Stimulated activated CD8-positive, alpha-beta memory T cell treated with anti-CD3 and anti-CD28 coated beads, Interleukin-12 subunit alpha, Interleukin-12 subunit beta, amount 100 ng/mL, for 24 hours (primary cell): Measurements from ENCODE around the gene PLIN5.

Source experiments
- DNase-seq: peaks from one replicate; pipeline ENCODE4 v3.0.0-alpha.2; 2020; ENCODE audit errors: extremely low read depth

PLIN5 gene

GRCh38 chr19:4491446-4491845, 43.6 kb downstream of the PLIN5 start:
- DNase-seq = no peak

DNA sequence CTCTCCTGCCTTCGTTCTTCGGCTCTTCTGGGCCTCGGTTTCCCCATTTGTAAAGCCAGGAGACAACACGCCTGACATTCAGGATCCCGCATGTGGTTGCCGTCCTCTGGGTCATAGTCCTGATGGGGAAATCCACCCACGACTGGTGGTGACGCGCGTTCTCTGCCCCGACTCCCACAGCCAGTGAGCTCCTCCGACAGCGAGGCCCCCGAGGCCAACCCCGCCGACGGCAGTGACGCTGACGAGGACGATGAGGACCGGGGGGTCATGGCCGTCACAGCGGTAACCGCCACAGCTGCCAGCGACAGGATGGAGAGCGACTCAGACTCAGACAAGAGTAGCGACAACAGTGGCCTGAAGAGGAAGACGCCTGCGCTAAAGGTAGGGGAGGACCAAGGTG, 46.5 kb downstream of the PLIN5 start:
- no peak for DNase-seq

DNA sequence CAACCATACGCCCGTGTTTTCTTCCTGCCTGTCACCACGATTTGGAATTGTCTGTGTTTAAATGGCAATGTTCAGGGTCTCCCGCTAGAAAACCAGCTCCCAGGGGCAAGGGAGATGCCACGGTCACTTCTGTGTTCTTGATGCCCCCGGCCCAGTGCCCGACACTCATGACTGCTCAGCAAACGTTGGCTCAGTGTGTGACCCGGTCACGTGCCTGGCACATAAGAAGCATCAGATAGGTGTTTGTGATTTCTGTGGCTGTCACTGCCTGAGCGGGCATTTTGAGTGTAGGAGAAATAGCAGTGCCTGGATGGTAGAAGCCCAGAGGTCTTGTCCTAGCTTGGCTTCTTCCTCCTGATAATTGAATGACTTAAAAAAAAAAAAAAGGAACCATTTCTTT, 47.5 kb downstream of the PLIN5 start:
- DNase-seq = no peak

DNA sequence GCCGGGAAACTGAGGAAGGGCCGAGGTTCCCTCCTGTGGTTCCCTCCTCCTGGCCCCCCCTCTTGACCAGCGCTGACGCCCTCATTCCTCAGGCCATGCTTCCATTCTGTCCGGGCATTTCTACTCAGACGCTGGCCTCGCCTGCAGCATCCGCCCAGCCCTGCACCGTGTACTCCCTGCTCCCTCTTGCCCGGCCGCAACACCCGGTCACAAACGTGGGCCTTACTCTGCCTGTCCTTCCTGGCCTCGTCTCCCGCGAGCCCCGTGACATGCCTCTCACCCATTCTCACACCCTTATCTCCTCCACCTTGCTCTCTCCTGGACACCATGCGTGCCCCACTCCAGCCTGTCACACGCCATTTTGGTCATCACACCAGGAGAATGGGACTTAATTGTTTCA, 51.6 kb downstream of the PLIN5 start:
- no peak for DNase-seq

DNA sequence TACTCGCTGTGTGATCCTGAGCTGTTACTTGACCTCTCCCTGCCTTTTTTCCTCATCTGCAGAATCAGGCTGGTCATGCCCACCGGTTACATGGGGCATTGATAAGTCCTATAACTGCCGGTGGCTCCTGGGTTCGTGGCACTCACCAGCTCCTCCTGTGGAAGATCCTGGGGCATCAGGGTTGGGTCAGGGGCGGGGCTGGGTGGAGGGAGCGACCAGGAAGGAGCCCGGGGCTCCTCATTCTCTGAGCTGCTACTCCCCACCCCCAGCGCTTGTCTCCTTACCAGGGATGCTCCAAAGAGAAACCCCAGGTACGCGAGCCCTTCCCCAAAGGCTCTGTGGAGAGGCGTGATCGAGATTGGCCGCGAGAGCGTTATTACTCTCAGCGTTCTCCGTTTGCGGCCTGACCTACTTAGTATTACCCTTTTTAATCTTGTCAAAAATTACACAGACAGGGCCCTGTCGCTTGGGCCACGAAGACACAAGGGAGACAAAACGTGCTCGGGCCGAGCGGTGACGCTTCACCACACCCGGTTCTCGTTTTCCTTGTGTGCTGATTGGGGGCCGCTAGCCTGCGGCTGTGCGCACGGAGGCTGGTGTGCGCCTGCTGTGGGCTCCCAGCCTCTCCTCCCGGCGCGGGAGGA, 52.2 kb downstream of the PLIN5 start:
- no peak for DNase-seq

DNA sequence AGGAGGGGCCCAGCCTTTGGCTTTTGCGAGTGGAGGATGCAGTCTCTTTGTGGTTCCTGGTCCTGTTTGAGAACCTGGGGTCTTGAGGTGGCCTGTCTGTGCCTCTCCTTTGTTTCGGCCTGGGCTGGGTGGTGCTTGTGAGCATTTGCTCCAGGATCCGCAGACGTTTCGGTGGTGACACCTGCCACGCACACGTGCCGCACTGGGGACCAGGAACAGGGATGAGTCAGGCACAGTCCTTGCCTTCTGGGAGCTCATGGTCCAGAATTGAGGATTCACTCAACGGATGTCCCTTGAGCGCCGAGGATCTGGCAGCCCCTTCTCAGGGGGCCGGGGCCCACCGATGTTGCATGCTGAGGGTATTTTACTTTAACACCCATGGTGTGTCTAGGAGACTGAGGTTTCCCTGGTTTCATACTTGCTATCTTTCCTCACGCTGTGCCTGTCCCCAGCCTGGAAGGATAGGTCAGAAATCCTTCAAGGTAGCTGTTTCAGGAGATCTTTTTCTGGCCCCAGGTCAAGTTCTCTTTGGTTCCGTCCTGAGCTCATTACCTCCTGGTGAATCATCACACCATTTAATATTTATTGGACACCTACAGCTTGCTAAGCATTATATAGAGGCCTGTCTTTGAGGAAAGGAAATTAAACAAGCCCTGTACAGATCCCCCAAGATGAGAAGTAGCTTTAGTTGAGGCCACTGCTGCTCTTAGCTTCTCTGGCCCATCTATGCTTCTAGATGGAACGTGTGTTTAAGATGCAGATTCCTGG, 57.8 kb downstream of the PLIN5 start:
- DNase-seq = no peak

GRCh38 chr19:4474514-4475022, 60.5 kb downstream of the PLIN5 start:
- DNase-seq = no peak

DNA sequence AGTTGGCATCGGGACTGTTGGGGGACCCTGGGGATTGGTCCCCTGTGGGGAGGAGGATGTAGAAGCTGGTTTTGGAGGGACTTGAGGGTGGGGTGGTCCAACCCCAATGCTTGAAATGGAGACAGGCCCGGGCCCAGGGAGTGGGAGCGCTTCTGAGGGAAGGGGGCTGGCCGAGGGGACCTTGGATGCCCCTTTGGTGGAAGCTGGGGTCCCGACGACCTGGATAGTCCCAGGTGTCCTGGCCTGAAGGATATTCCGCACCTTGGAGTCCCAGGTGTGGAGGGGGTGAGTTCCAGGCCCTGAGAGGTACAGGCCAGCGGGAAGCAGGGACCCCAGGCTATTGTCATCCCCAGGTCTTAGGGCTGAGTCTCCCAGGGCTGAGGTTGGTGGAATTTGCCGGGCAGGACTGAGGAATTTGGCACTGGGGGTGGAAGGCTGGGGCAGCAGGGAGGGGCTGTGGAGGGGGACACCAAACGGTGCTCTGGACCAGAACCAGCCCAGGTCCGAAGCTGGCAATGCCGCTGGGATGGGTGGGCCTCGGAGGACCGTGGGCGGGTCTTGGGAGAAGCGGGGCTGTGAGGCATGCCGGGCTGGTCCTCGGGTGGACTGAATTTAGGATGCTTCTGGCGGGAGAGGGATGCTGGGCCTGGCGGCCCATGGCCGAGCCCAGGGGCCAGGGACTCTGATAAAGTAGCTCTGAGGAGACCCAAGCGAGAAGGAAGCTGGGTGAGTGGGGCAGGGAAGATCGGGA, 61.1 kb downstream of the PLIN5 start:
- DNase-seq = no peak

- no peak for DNase-seq
These were observed 61.8 kb downstream of the PLIN5 start for GRCh38 chr19:4473011-4473762.
